GM21528 (cell line): Measurements from ENCODE around the gene ABHD1.
"Not testable (repeated sequence)": the region's sequence is repeated elsewhere in the genome, so short reads cannot be mapped to it uniquely, and the experiment has no call there.

Experiments used
- ATAC-seq: cut with Tn5 transposase; IDR thresholded peaks from one replicate; pipeline ENCODE4 v1.9.1; 2021; ENCODE audit warnings: mild to moderate bottlenecking, moderate library complexity; ENCODE audit not compliant: unreplicated experiment, low FRiP score

ABHD1 gene

GRCh38 chr2:27123302-27124150, at the start of gene ABHD1:
TSS of gene ABHD1 (plus strand) at chr2:27123815. CDS start at chr2:27123949, 134 bp downstream.
- ATAC-seq, result no peak

GRCh38 chr2:27074738-27075565, 48.7 kb upstream of the ABHD1 start:
- no peak for ATAC-seq

- not testable (repeated sequence) for ATAC-seq
Measured at GRCh38 chr2:27075566-27075871, 48.1 kb upstream of the ABHD1 start.

GRCh38 chr2:27076323-27076722, 47.3 kb upstream of the ABHD1 start:
- no peak for ATAC-seq

- no peak for ATAC-seq
Measured at GRCh38 chr2:27077231-27077630, 46.4 kb upstream of the ABHD1 start.

- no peak for ATAC-seq
Measured at GRCh38 chr2:27078267-27079194, 45.1 kb upstream of the ABHD1 start, which contains the start of gene EMILIN1. TSS of gene EMILIN1 (plus strand) at chr2:27078615. CDS start at chr2:27079066, 451 bp downstream.

- no peak for ATAC-seq
Measured at GRCh38 chr2:27079233-27080139, 44.1 kb upstream of the ABHD1 start.

- no peak for ATAC-seq
Measured at GRCh38 chr2:27080140-27080469, 43.5 kb upstream of the ABHD1 start.

GRCh38 chr2:27080603-27080936, 43.0 kb upstream of the ABHD1 start:
- ATAC-seq, result no peak

GRCh38 chr2:27081984-27082772, 41.4 kb upstream of the ABHD1 start:
- ATAC-seq, result no peak

GRCh38 chr2:27082773-27083409, 40.7 kb upstream of the ABHD1 start:
- no peak for ATAC-seq

GRCh38 chr2:27083410-27084296, 40.0 kb upstream of the ABHD1 start:
- no peak for ATAC-seq

- no peak for ATAC-seq
Measured at GRCh38 chr2:27084297-27085061, 39.1 kb upstream of the ABHD1 start.

- no peak for ATAC-seq
Measured at GRCh38 chr2:27085062-27085672, 38.4 kb upstream of the ABHD1 start.

- ATAC-seq, result peak; percentile 21
Measured at GRCh38 chr2:27085673-27086089, 37.9 kb upstream of the ABHD1 start.

- peak; percentile 60 for ATAC-seq
Measured at GRCh38 chr2:27086090-27086723, 37.4 kb upstream of the ABHD1 start.
